NCI-H1105 (cell line): ENCODE measurements around the gene CENPF.
"Not testable (repeated sequence)": the region's sequence is repeated elsewhere in the genome, so short reads cannot be mapped to it uniquely, and the experiment has no call there.

ENCODE experiments used
- DNase-seq: peaks from one replicate; lab custom pipeline; 2025; lab: John Stamatoyannopoulos, UW

Gene CENPF, protein sequence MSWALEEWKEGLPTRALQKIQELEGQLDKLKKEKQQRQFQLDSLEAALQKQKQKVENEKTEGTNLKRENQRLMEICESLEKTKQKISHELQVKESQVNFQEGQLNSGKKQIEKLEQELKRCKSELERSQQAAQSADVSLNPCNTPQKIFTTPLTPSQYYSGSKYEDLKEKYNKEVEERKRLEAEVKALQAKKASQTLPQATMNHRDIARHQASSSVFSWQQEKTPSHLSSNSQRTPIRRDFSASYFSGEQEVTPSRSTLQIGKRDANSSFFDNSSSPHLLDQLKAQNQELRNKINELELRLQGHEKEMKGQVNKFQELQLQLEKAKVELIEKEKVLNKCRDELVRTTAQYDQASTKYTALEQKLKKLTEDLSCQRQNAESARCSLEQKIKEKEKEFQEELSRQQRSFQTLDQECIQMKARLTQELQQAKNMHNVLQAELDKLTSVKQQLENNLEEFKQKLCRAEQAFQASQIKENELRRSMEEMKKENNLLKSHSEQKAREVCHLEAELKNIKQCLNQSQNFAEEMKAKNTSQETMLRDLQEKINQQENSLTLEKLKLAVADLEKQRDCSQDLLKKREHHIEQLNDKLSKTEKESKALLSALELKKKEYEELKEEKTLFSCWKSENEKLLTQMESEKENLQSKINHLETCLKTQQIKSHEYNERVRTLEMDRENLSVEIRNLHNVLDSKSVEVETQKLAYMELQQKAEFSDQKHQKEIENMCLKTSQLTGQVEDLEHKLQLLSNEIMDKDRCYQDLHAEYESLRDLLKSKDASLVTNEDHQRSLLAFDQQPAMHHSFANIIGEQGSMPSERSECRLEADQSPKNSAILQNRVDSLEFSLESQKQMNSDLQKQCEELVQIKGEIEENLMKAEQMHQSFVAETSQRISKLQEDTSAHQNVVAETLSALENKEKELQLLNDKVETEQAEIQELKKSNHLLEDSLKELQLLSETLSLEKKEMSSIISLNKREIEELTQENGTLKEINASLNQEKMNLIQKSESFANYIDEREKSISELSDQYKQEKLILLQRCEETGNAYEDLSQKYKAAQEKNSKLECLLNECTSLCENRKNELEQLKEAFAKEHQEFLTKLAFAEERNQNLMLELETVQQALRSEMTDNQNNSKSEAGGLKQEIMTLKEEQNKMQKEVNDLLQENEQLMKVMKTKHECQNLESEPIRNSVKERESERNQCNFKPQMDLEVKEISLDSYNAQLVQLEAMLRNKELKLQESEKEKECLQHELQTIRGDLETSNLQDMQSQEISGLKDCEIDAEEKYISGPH (N-terminal part only)

DNA sequence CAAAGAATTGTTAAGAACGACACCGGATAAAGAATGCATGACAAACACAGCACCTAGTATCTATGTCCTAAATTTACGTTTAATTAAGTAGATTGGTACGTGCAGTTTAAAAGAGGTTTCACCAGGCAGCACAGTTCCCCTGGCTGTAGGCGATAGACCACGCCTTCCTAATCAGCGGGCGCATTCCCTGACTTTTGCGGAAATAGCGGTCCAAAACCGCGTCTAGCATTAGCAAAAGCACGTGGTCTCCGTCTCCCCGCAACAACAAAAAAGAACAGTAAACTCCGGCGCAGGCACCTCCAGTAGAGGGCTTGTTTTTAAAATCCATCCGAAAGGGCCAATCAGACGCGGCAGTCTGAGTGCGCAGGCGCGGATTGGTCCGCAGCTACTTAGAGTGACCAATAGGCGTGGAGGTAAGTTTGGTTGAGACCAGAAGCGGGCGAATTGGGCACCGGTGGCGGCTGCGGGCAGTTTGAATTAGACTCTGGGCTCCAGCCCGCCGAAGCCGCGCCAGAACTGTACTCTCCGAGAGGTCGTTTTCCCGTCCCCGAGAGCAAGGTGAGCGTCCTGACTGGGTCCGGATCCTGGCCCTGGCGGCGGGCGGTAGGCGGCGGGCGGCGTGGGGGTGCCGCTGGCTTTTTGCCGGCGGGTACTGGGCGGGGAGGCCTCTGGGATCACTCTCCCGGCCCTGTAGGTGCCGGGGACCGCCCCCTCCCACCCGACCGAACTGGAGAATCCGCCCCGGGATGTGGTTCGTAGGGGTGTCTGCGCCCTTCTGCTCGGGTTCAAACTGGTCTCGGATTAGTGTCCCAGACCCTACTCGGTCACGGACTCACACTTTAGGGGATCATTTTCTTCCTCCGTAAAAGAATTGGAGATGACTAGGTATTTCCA lies at the start of gene CENPF:
Gene CENPF (plus strand): TSS at position 432 of the 894 bp plus-strand sequence. CDS start 10,560 bp downstream, outside the sequence.
- peak; percentile 97 for DNase-seq

GRCh38 chr1:214557952-214558735 lies 44.9 kb upstream of the CENPF start:
- DNase-seq = no peak

DNA sequence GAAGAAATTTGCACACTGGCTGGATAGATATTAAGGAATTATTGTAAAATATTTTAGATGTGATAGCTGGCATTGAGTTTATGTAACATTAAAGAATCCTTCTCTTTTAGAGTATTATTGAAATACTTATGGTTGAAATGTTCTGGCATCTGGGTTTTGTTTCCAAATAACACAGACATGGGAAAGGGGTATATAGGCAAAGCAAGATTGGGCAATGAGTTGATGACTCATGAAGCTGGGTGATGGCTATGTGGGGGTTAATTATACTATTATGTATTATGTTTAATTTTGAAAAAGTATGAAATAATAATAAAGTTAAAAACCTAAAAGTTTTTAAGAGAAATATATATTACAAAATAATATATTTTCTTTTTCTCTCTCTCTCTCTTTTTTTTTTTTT lies 39.1 kb upstream of the CENPF start:
- no peak for DNase-seq

DNA sequence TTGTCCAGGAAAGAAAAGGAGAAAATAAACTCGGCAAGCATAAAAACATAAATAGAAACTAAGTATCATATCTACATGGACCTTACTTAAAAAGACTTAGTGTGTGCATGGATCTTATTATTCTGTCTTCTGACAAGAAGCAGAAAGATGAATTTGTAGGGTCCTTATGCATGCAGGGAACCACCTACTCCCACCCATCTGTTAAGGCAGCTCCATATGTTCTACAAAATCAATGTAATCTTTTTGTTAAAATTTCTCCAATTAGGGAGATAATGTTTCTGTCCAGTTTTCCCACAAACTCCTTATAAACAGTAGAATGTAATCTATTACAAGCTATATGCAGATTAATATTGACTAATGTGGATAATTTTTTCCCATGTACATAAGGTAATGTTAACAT lies 37.7 kb upstream of the CENPF start:
- DNase-seq = no peak

DNA sequence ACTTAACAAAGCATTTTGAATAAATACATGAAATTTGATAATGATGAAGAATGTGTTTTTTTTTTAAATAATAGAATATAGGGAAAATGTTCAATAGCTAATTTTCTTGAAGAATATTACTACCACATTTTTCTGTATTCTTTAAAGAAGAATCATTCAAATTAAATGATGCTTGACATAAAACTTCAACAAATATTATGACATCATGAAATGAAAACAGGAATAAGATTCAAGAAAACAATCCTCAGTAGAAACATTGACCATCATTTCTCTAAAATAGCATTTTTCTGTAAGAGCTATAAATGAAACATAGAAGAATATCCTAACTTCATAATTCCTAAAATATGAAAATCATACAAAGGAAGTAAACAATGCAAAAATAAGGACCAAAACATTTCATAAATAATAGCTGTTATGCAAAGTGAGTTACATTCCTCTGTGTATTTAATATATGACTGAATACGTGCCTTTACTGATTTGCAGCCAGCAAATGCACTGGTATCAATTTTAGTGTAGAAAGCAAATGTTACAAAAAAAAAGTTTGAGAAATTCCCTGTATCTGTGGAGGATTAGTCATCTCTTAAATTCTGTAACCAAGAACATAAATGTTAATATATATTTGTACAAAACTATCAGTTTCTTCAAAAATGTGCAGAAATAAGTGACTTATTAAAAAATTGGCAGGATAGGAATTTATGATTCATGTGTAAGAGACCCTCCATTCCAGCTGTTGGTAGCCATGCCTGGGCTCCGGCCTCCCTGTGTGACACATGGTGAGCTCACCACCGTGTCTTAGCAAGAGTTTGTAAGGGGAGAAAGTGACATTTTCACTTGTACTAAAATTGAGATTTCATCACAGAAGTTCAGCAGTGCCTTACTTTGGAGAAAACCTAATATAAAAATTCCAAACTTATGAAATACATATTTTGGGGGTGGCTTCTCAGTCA lies 36.6 kb upstream of the CENPF start:
- DNase-seq = no peak

DNA sequence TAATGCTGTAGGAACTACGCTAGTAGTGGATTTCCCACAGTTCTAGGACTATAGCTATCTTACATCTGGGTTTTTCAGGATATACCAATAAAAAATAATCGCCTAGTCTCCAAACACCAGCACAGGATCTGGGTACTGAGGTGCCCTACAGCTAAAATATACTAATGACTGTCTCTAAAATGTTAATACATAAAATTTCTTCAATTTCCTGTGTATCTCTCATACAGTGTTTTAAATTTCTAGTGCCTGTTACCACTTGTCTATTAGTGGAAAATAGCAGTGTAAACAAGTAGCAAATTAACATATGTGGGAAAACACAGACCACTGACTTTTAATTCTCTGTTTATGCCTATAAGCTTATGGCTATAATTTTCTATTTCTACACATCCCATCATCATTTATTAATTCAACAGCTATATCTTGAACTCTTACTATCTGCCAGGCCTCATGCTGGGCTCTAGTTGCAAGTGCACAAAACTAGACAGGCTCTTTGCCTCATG lies 35.5 kb upstream of the CENPF start:
- no peak for DNase-seq

DNA sequence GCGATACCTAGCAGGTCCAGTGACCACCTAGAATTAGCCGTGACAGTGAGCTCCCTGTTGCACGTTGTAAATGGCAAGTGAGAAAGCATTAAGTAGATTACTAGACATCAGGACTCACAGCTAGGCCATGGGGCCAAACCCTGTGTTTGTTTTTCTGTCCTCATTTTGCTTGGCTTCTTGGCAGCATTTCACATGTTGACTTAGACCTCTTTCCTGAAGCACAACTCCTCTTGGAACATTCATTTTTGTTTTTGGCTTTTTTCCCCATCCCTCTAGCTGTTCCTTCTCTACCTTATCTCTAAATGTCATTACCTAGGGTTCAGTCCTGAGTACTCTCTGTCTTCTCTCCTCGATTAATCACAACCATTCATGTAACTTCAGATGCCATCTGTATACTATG lies 34.7 kb upstream of the CENPF start:
- no peak for DNase-seq

GRCh38 chr1:214569357-214570004 lies 33.5 kb upstream of the CENPF start:
- DNase-seq = no peak

GRCh38 chr1:214570442-214570841 lies 32.6 kb upstream of the CENPF start:
- DNase-seq = no peak

GRCh38 chr1:214571281-214571680 lies 31.7 kb upstream of the CENPF start:
- DNase-seq = no peak

DNA sequence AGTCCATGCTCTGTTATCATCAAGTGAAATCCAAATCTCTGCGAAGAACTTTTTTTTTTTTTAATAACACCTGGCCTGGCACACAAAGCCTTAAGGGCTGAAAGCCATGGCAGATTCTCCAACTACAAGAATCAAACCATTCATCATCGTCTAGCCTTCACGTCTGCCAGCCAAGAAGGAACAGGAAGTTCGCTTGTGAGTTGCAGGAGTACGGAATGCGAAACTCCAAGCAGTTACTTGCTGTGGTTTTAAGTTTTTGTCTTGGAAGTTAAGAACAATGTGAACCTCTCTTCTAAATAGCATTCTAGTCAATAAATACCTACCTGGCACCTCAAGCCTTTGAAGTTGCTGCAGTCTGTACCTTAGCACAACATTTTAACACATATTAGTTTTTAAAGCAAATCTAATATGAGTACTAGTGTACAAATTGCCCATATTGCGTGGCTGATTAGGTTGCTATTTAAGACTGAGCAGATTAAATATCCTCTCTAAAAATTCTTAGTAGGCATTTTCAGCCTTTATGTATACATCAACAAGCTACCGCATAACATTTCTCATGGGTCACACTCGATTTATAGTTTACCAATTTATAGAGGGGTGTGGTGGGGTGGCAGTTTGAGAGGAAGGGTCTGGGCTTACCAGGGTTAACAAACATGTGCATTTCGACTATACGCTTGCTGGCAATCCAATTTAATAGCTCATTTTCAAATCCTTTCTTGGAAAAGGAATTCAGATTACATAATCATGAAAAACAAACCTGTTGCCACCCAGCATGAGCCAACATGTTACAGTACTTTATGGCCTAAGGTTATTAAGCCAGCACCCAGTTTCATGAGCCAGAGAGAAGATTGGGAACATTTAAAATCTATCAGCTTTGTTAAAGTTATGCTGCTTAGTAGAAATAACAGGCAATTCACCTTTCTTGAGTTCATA lies 29.3 kb upstream of the CENPF start:
- no peak for DNase-seq

DNA sequence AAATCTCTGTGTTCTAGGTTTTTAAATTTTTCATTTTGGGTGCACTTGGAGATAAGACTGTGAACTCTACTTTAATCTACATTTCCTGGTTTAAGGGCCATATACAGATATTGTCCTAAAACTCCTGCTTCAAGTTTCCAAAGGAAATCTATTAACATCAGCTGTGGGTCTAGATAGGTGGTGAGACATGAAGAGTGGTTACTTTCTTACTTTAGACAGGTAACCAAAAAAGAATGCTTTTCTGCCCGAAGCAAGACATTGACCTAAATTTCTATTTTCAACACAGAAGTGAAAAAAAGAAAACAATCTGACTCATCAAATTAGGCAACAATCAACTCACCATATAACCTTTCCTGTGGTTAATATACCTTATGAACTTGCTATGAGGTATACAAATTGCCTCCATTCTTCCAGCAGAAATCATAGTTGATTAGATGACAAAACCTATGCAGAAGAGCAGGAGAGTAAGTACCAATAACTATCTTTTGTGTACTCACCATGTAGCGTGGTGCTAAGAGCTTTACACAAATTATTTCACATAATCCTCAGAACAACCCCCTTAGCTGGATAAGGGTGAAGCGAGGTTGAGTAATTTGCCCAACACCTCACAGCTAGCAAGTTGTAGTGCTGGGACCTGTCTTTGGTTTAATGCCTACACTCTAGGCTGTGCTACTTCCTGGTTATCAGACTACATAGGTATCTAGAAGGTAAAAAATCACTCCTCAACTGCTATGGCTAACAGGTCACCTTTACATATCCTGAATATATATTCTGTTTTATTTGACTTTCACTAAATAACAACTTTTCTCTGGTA lies 28.2 kb upstream of the CENPF start:
- DNase-seq = no peak

- DNase-seq = not testable (repeated sequence)
Measured at GRCh38 chr1:214576120-214576519, 26.9 kb upstream of the CENPF start.

GRCh38 chr1:214579183-214579582 lies 23.8 kb upstream of the CENPF start:
- DNase-seq = no peak

GRCh38 chr1:214581785-214582184 lies 21.2 kb upstream of the CENPF start:
- DNase-seq = no peak

GRCh38 chr1:214582289-214582891 lies 20.6 kb upstream of the CENPF start:
- no peak for DNase-seq
